Aorta (tissue), 5 donors: ENCODE results near the gene ADCYAP1R1. TPM values are rescaled to one million over a fixed set of nuclear protein-coding genes. Genes with fewer than 3 reads are reported as not detected.

Experiments used
- ATAC-seq: fragments of 200-7000 bp; cut with Tn5 transposase; one replicate; pipeline ENCODE4 v1.9.1; 2022; ENCODE audit warnings: moderate library complexity; ENCODE audit not compliant: low FRiP score
- DNase-seq, 2 donors: peaks; one replicate each; pipeline ENCODE4 v3.0.0-alpha.2; 2020
- H3K27ac ChIP-seq, 2 donors: one replicate each; pipeline ENCODE4 v1.5.1; 2013; ENCODE audit warnings: low read length in 2 of 2, mild to moderate bottlenecking in 2 of 2, moderate library complexity in 2 of 2, control low read depth in 1 of 2, inconsistent platforms in 1 of 2, low read depth in 1 of 2
- H3K27me3 ChIP-seq, 2 donors: one replicate each; pipeline ENCODE4 v1.6.1; 2013; ENCODE audit warnings: control low read depth in 1 of 2, low read length in 1 of 2, mild to moderate bottlenecking in 1 of 2, moderate library complexity in 1 of 2; ENCODE audit not compliant: insufficient read depth in 2 of 2, control insufficient read depth in 1 of 2
- H3K36me3 ChIP-seq, 2 donors: one replicate each; pipeline ENCODE4 v1.6.1; 2013; ENCODE audit warnings: control low read depth in 1 of 2, low read length in 1 of 2, mild to moderate bottlenecking in 1 of 2; ENCODE audit not compliant: insufficient read depth in 2 of 2, control insufficient read depth in 1 of 2
- H3K4me1 ChIP-seq, 2 donors: one replicate each; pipeline ENCODE4 v1.6.1; 2013; ENCODE audit warnings: low read length in 2 of 2, control low read depth in 1 of 2, mild to moderate bottlenecking in 1 of 2, moderate library complexity in 1 of 2; ENCODE audit not compliant: insufficient read depth in 2 of 2, control insufficient read depth in 1 of 2
- H3K4me3 ChIP-seq, 2 donors: one replicate each; pipeline ENCODE4 v1.5.1; 2013; ENCODE audit warnings: low read length in 2 of 2, control low read depth in 1 of 2, mild to moderate bottlenecking in 1 of 2
- H3K9me3 ChIP-seq: one replicate; pipeline ENCODE4 v1.6.1; 2013; ENCODE audit warnings: mild to moderate bottlenecking, low read length; ENCODE audit not compliant: control insufficient read depth
- WGBS, 2 donors: extraction: QIAGEN DNeasy Blood & Tissue Kit; methylation state at CpG; one replicate each; pipeline ENCODE4 v1.1.7; 2013; 5-methylcytosine and 5-hydroxymethylcytosine counted together
- intact Hi-C, 2 donors: fragments of 100-400 bp; cut with DNase I; formaldehyde crosslinking; loops; one replicate each; pipeline versions ENCODE4 v1.14.2 to v1.15.0; 2022
- polyA plus RNA-seq, 2 donors: library from polyadenylated mRNA; stranded (reverse); fragments of 200-250 nt; gene quantifications; one replicate each; pipeline ENCODE4 v1.2.3, GENCODE V29; 2013
- total RNA-seq, 2 donors: library from RNA; stranded (reverse); fragmentation: NEBNext Ultra II Directional; extraction: Animal tissue kit (Norgen Biotek cat#: 25700); gene quantifications; one replicate each; pipeline ENCODE4 v1.2.1, GENCODE V29; 2021
- donor health status: healthy with polysubstance abuse.
- donor health status: Bipolar disorder and iron deficiency.
- donor health status: DM: no; HTN: no; CAD: no.
- donor health status: DM: no; HTN: no; CAD: no.
- donor health status: DM: yes; HTN: yes; CAD: no.

Gene ADCYAP1R1
- total and polyA plus RNA-seq, 4 donors: 1.1 to 6.1 TPM; not detected in 2

GRCh38 chr7:31068006-31068675 is 16.0 kb downstream of the ADCYAP1R1 start:
- 93 to 94% methylated on average over 16 of the region's 16 CpGs for WGBS, 2 donors

GRCh38 chr7:31069860-31070555 is 17.9 kb downstream of the ADCYAP1R1 start:
- H3K9me3 ChIP-seq: no peaks in the 10 kb centered on the region
- H3K36me3 ChIP-seq: no peaks in the 10 kb centered on the region
- no peak overlapping the region for H3K4me3 ChIP-seq
- DNase-seq (peak in 1 of 2 donors; percentile 39), ATAC-seq (no peak)
- no peaks in the 10 kb centered on the region for H3K4me1 ChIP-seq
- no peaks in the 10 kb centered on the region for H3K27me3 ChIP-seq
- intact Hi-C loops: no loop called here
- 68 to 85% methylated on average over 4 of the region's 4 CpGs for WGBS, 2 donors
- no peak overlapping the region for H3K27ac ChIP-seq

More at GRCh38 chr7:31068006-31068675, 16.0 kb downstream of the ADCYAP1R1 start:
- ATAC-seq: no peak
- no peaks in the 10 kb centered on the region for H3K36me3 ChIP-seq
- peak in 1 of 2 donors; percentile 31 for DNase-seq
- intact Hi-C loops: no loop called here
- H3K9me3 ChIP-seq: no peaks in the 10 kb centered on the region
- H3K4me1 ChIP-seq: no peaks in the 10 kb centered on the region
- H3K27me3 ChIP-seq: no peaks in the 10 kb centered on the region
- no peak overlapping the region for H3K4me3 ChIP-seq
- H3K27ac ChIP-seq: no peak overlapping the region

- peak; percentile 2 for ATAC-seq
- DNase-seq: peak in 1 of 2 donors; percentile 48
- H3K4me3 ChIP-seq: no peak overlapping the region
- intact Hi-C loops: no loop called here
- H3K36me3 ChIP-seq: no peaks in the 10 kb centered on the region
- H3K4me1 ChIP-seq: no peaks in the 10 kb centered on the region
- H3K27me3 ChIP-seq: no peaks in the 10 kb centered on the region
- WGBS, 2 donors: 85 to 88% methylated on average over 8 of the region's 8 CpGs
- H3K27ac ChIP-seq: no peak overlapping the region
- no peaks in the 10 kb centered on the region for H3K9me3 ChIP-seq
These were observed 19.0 kb downstream of the ADCYAP1R1 start for GRCh38 chr7:31070991-31071644.

GRCh38 chr7:31071645-31072029 is 19.5 kb downstream of the ADCYAP1R1 start:
- no peak overlapping the region for H3K27ac ChIP-seq
- no peak for ATAC-seq
- H3K27me3 ChIP-seq: no peaks in the 10 kb centered on the region
- 72 to 73% methylated on average over 3 of the region's 3 CpGs for WGBS, 2 donors
- no peak overlapping the region for H3K4me3 ChIP-seq
- H3K4me1 ChIP-seq: no peaks in the 10 kb centered on the region
- intact Hi-C loops: no loop called here
- no peak for DNase-seq
- no peaks in the 10 kb centered on the region for H3K9me3 ChIP-seq
- no peaks in the 10 kb centered on the region for H3K36me3 ChIP-seq

GRCh38 chr7:31073326-31074119 is 21.4 kb downstream of the ADCYAP1R1 start:
- ATAC-seq: no peak

GRCh38 chr7:31074120-31074383 is 21.9 kb downstream of the ADCYAP1R1 start:
- 82 to 88% methylated on average over 6 of the region's 6 CpGs for WGBS, 2 donors
- Histone ChIP-seq H3K27me3 (no peaks in the 10 kb centered on the region), H3K36me3 (no peaks in the 10 kb centered on the region), H3K4me1 (no peaks in the 10 kb centered on the region), H3K4me3 (no peak overlapping the region), H3K9me3 (no peaks in the 10 kb centered on the region), H3K27ac (no peak overlapping the region)
- intact Hi-C loops: no loop called here
- ATAC-seq (no peak), DNase-seq (peak in 1 of 2 donors; percentile 45)

More at GRCh38 chr7:31073326-31074119, 21.4 kb downstream of the ADCYAP1R1 start:
- intact Hi-C loops: no loop called here
- no peaks in the 10 kb centered on the region for H3K36me3 ChIP-seq
- peak in 1 of 2 donors; percentile 35 for DNase-seq
- no peak overlapping the region for H3K27ac ChIP-seq
- H3K9me3 ChIP-seq: no peaks in the 10 kb centered on the region
- no peaks in the 10 kb centered on the region for H3K4me1 ChIP-seq
- H3K27me3 ChIP-seq: no peaks in the 10 kb centered on the region
- no peak overlapping the region for H3K4me3 ChIP-seq
- WGBS, 2 donors: 74 to 84% methylated on average over 5 of the region's 5 CpGs

GRCh38 chr7:31074403-31075085 is 22.4 kb downstream of the ADCYAP1R1 start:
- peak; percentile 69 for ATAC-seq
- H3K9me3 ChIP-seq: no peaks in the 10 kb centered on the region
- H3K27ac ChIP-seq: no peak overlapping the region

GRCh38 chr7:31075086-31075405 is 22.9 kb downstream of the ADCYAP1R1 start:
- Histone ChIP-seq H3K36me3 (no peaks in the 10 kb centered on the region), H3K27me3 (no peaks in the 10 kb centered on the region), H3K4me1 (no peaks in the 10 kb centered on the region), H3K9me3 (no peaks in the 10 kb centered on the region), H3K27ac (no peak overlapping the region), H3K4me3 (no peak overlapping the region)
- no peak for ATAC-seq
- intact Hi-C loops: no loop called here
- 89 to 90% methylated on average over 5 of the region's 5 CpGs for WGBS, 2 donors
- DNase-seq: peak in 1 of 2 donors; percentile 25

More at GRCh38 chr7:31074403-31075085, 22.4 kb downstream of the ADCYAP1R1 start:
- no peaks in the 10 kb centered on the region for H3K36me3 ChIP-seq
- H3K4me1 ChIP-seq: no peaks in the 10 kb centered on the region
- peak in 1 of 2 donors; percentile 63 for DNase-seq
- no peaks in the 10 kb centered on the region for H3K27me3 ChIP-seq
- intact Hi-C loops: no loop called here
- WGBS, 2 donors: 88% methylated on average over 14 of the region's 14 CpGs
- no peak overlapping the region for H3K4me3 ChIP-seq
